Activated CD8-positive, alpha-beta T cell treated with anti-CD3 and anti-CD28 coated beads, Interleukin-2, amount 10 ng/mL, durations not matched to agents 7 days and 5 days (primary cell): ENCODE measurements around the gene CERCAM. TPM values are rescaled to one million over a fixed set of nuclear protein-coding genes. Genes with fewer than 3 reads are reported as not detected.
A peak's percentile ranks its signal among the peaks of the same experiment; 100 is the strongest.
"Not testable (repeated sequence)": the region's sequence is repeated elsewhere in the genome, so short reads cannot be mapped to it uniquely, and the experiment has no call there.

Experiments used
- ATAC-seq: fragments of 150-1000 bp; cut with Tn5 transposase; one replicate; pipeline ENCODE4 v1.10.0; 2021; ENCODE audit warnings: moderate library complexity
- CTCF ChIA-PET: fragments of 350-600 bp; sonication (Branson Sonifier 250); formaldehyde crosslinking; loops from one replicate; lab custom pipeline; 2021; ENCODE audit warnings: antibody characterized with exemption; lab: Charles Lee
- POLR2A ChIA-PET: fragments of 350-600 bp; sonication (Branson Sonifier 250); formaldehyde crosslinking; loops from one replicate; lab custom pipeline; 2021; ENCODE audit warnings: antibody characterized with exemption; lab: Charles Lee
- DNase-seq: peaks from one replicate; pipeline ENCODE4 v3.0.0-alpha.2; 2020
- H3K27ac Mint-ChIP-seq: one replicate; pipeline ENCODE4 v1.8.0; 2021; ENCODE audit warnings: mild to moderate bottlenecking, mixed read lengths
- H3K27me3 Mint-ChIP-seq: one replicate; pipeline ENCODE4 v1.8.0; 2021; ENCODE audit warnings: low read depth, mixed read lengths
- H3K36me3 Mint-ChIP-seq: one replicate; pipeline ENCODE4 v1.8.0; 2021; ENCODE audit warnings: low read depth, mixed read lengths
- H3K4me1 Mint-ChIP-seq: one replicate; pipeline ENCODE4 v1.8.0; 2021; ENCODE audit warnings: low read depth, mixed read lengths
- H3K4me3 Mint-ChIP-seq: one replicate; pipeline ENCODE4 v1.8.0; 2021; ENCODE audit warnings: mild to moderate bottlenecking, mixed read lengths
- H3K9me3 Mint-ChIP-seq: one replicate; pipeline ENCODE4 v1.8.0; 2022; ENCODE audit warnings: mixed read lengths; ENCODE audit not compliant: insufficient read depth
- total RNA-seq, 2 experiments: library from RNA; stranded (reverse); gene quantifications; one replicate each; pipeline ENCODE4 v1.2.3, GENCODE V29; 2021

The CERCAM gene
- total RNA-seq, 2 experiments from 2014 or later, result 3.9 to 4.2 TPM

DNA sequence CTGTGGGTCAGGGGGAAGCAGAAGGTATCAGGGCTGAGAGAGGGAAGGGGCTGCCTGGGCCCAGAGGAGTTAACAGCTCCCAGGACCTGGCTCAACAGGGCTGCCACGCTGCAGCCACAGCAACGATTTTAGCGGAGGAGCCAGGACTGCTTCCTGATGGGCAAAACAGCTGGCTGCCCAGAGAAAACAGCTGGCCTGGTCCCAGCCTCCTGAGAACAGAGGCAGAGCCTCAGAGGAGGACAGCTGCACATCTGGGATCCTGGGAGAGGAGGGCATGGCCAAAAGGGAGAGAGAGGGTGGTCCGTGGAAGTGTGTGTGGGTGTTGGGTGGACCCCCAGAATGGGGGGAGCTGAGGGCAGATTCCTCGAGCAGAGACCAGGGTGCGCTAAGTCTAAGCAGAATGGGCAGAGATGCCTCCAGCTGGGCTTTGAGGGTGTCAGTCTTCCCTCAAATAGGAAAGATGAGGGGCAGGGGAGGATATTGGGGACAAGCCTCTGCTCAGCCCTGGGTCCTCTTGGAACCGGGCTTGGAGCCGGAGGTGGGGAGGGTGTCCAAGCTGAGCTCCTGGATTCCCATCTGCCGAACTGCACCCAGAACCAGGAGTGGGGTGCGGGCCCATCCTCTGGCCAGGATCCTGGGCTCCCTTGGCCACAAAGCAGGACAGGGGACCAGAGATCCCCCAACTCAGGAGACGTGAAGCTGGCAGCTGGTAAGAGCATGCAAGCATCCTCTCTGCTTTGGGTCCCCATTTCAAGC, 9.1 kb upstream of the CERCAM start:
- no peak overlapping the region for H3K27ac Mint-ChIP-seq
- no peaks in the 10 kb centered on the region for H3K36me3 Mint-ChIP-seq
- ATAC-seq, result no peak
- H3K4me3 Mint-ChIP-seq, result no peak overlapping the region
- H3K27me3 Mint-ChIP-seq, result peaks cover 54% of the 10 kb centered on the region
- POLR2A ChIA-PET, result interaction anchor here (0.8 to 1.0 kb wide), 3 partner anchors 34 to 49 kb away, joined by 3 read pairs; partner anchors contain the start of gene URM1
- no peaks in the 10 kb centered on the region for H3K9me3 Mint-ChIP-seq
- CTCF ChIA-PET, result interaction anchor here (0.8 to 4.7 kb wide), 9 partner anchors 9 to 408 kb away, joined by 3 to 62 read pairs (median 4); partner anchors contain the start of genes CERCAM and URM1
- DNase-seq, result no peak
- H3K4me1 Mint-ChIP-seq, result peaks cover 1% of the 10 kb centered on the region

DNA sequence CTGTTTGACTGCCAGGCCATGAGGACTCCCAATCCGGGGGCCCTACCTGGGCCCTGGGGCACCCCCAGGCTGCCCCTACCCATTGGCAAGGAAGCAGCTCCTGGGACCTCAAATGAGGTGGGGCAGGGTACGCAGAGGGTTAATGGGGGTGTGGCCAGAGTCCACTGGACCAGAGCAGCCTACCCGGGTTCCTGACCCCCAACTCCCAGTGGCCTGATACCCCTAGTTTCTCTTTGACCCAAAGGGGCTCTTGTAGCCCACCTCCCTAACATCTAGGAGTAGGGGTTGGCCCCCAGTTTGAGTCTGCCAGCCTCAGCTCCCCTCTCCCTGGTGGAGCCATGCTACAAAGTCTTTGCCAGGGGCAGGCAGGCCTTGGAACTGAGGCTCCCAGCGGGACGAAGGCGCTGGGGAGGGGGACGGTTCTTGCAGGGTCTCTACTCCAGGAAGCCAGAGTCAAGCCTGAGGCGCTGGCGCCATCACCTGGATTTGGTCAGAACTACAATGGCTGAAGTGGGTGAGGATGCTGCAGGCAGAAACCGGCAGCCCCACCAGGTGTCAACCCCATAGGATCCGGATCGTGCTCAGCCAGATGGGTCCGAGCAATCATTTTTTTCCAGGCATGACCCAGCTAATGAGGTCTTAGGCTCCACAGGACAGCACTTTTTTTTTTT, 8.4 kb upstream of the CERCAM start:
- no peak overlapping the region for H3K4me3 Mint-ChIP-seq
- no peaks in the 10 kb centered on the region for H3K4me1 Mint-ChIP-seq
- no peaks in the 10 kb centered on the region for H3K36me3 Mint-ChIP-seq
- ChIA-PET POLR2A (interaction anchor here (0.9 to 1.0 kb wide), 2 partner anchors 35 to 41 kb away, joined by 3 read pairs; partner anchors contain the start of gene URM1), CTCF (interaction anchor here (0.8 to 4.7 kb wide), 8 partner anchors 8 to 407 kb away, joined by 3 to 62 read pairs (median 4); partner anchors contain the start of genes CERCAM and URM1)
- DNase-seq (peak; percentile 65), ATAC-seq (peak; percentile 62)
- H3K27me3 Mint-ChIP-seq, result peaks cover 52% of the 10 kb centered on the region
- no peaks in the 10 kb centered on the region for H3K9me3 Mint-ChIP-seq
- no peak overlapping the region for H3K27ac Mint-ChIP-seq

DNA sequence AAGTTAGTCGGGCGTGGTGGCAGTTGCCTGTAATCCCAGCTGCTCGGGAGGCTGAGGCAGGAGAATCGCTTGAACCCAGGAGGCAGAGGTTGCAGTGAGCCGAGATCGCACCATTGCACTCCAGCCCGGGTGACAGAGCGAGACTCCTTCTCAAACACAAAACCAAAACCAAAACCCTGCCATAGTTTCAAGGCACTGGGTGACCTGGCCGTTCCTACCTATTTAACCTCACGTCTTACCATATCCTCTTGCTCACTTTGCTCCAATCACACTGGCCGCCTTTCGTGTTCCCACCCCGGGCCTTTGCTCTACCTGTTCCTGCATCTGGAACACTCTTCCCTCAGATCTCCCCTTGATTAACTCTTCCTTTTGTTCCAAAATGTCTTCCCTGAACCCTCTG, 6.9 kb upstream of the CERCAM start:
- CTCF ChIA-PET, result interaction anchor here (1.6 to 4.7 kb wide), 2 partner anchors 25 to 52 kb away, joined by 3 to 62 read pairs; no protein-coding TSS in a partner anchor
- H3K36me3 Mint-ChIP-seq, H3K27ac Mint-ChIP-seq, ATAC-seq, DNase-seq, H3K4me3 Mint-ChIP-seq, H3K9me3 Mint-ChIP-seq, POLR2A ChIA-PET, H3K4me1 Mint-ChIP-seq: not testable (repeated sequence)
- H3K27me3 Mint-ChIP-seq, result peaks cover 47% of the 10 kb centered on the region

GRCh38 chr9:128414461-128414860, 6.2 kb upstream of the CERCAM start:
- CTCF ChIA-PET, result interaction anchor here (1.3 to 1.6 kb wide), 2 partner anchors 24 to 52 kb away, joined by 3 read pairs; no protein-coding TSS in a partner anchor
- Mint-ChIP-seq H3K4me3 (no peak overlapping the region), H3K27me3 (peaks cover 50% of the 10 kb centered on the region), H3K4me1 (peaks cover under 1% of the 10 kb centered on the region), H3K27ac (no peak overlapping the region), H3K36me3 (no peaks in the 10 kb centered on the region), H3K9me3 (no peaks in the 10 kb centered on the region)
- DNase-seq (no peak), ATAC-seq (no peak)
- POLR2A ChIA-PET, result no interaction called here

GRCh38 chr9:128415281-128415680, 5.4 kb upstream of the CERCAM start:
- Mint-ChIP-seq H3K27ac (no peak overlapping the region), H3K36me3 (no peaks in the 10 kb centered on the region), H3K27me3 (peaks cover 47% of the 10 kb centered on the region), H3K4me3 (no peak overlapping the region), H3K9me3 (no peaks in the 10 kb centered on the region), H3K4me1 (peaks cover 6% of the 10 kb centered on the region)
- ATAC-seq (no peak), DNase-seq (no peak)
- POLR2A ChIA-PET, result no interaction called here
- CTCF ChIA-PET, result interaction anchor here (1.3 kb wide), 1 partner anchor 53 kb away, joined by 3 read pairs; no protein-coding TSS in a partner anchor

DNA sequence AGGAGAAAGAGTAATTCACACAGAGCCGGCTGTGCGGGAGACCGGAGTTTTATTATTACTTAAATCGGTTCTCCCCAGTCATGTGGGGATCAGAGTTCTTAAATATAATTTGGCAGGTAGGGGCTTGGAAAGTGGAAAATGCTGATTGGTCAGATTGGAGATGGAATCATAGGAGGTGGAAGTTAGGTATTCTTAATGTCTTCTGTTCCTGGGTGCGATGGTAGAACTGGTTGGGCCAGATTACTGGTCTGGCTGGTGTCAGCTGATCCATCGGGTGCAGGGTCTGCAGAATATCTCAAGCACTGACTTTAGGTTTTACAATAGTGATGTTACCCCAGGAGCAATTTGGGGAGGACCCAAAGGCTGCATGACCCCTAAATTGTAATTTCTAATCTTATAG, 4.6 kb upstream of the CERCAM start:
- CTCF ChIA-PET, result no interaction called here
- ATAC-seq (no peak), DNase-seq (no peak)
- Mint-ChIP-seq H3K4me1 (peaks cover 6% of the 10 kb centered on the region), H3K9me3 (no peaks in the 10 kb centered on the region), H3K27me3 (peaks cover 45% of the 10 kb centered on the region), H3K4me3 (no peak overlapping the region), H3K27ac (no peak overlapping the region), H3K36me3 (no peaks in the 10 kb centered on the region)
- POLR2A ChIA-PET, result no interaction called here

DNA sequence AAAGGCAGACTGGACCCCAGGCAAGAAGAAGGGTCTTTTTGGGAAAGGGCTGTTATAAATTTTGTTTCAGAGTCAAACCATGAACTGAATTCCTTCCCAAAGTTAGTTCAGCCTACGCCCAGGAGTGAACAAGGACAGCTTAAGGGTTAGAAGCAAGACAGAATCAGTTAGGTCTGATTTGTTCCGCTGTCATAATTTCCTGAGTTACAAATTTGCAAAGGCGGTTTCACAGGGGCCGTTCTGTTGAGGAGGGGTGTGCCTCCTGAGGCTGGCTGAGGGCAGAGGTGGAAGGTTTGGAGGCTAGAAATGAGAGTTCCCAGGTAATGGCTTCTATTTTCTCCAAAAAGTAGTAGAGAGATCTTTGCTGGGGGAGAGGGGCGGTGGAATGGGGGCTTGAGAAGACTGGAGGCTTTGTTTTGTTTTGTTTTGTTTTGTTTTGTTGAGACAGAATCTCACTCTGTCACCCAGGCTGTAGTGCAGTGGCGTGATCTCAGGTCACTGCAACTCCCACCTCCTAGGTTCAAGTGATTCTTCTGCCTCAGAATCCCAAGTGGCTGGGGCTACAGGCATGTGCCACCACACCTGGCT, 4.1 kb upstream of the CERCAM start:
- CTCF ChIA-PET, result no interaction called here
- H3K27me3 Mint-ChIP-seq, result peaks cover 40% of the 10 kb centered on the region
- H3K4me3 Mint-ChIP-seq, result no peak overlapping the region
- ATAC-seq (no peak), DNase-seq (no peak)
- POLR2A ChIA-PET, result no interaction called here
- H3K36me3 Mint-ChIP-seq, result no peaks in the 10 kb centered on the region
- no peak overlapping the region for H3K27ac Mint-ChIP-seq
- H3K9me3 Mint-ChIP-seq, result no peaks in the 10 kb centered on the region
- peaks cover 9% of the 10 kb centered on the region for H3K4me1 Mint-ChIP-seq

GRCh38 chr9:128419061-128419925, 1.4 kb upstream of the CERCAM start:
- ChIA-PET POLR2A (interaction anchor here (0.7 to 1.2 kb wide), 3 partner anchors 48 to 968 kb away, joined by 3 to 4 read pairs (median 3); partner anchors contain the start of genes LRSAM1 and URM1), CTCF (interaction anchor here (0.6 to 2.7 kb wide), 24 partner anchors 8 to 207 kb away, joined by 3 to 37 read pairs (median 4); partner anchors contain the start of genes GLE1, SPTAN1 and URM1)
- Mint-ChIP-seq H3K36me3 (no peaks in the 10 kb centered on the region), H3K4me1 (peaks cover 24% of the 10 kb centered on the region), H3K27ac (no peak overlapping the region), H3K27me3 (peaks cover 34% of the 10 kb centered on the region), H3K4me3 (peak overlapping the region; percentile 65), H3K9me3 (no peaks in the 10 kb centered on the region)
- ATAC-seq (no peak), DNase-seq (no peak)

DNA sequence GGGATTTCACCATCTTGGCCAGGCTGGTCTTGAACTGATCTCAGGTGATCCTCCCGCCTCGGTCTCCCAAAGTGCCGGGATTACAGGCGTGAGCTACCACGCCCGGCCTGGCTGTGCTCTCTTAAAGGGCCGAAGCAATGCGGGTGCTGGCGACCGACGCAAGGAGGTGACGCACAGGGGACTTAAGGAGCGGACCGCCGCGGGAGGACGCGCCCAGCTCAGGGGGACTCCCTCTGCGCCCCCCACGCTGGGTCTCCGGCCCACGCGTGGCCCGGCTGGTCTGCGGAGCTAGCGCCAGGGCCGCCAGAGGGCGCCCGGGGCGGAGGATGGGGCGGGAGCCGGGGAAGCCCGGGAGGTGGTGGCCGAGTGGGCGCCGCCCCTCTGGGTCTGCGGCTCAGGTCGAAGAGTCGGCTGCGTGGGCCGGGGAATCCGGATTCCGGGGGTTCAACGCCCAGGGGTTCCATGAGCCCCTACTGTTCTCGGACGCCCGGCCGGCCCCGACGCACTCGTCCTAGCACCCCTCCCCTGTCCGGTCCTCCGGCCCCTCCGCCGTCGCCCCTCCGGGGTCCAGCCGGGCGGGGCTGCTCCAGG, 502 bp upstream of the CERCAM start:
- Mint-ChIP-seq H3K36me3 (no peaks in the 10 kb centered on the region), H3K27ac (no peak overlapping the region), H3K27me3 (peaks cover 27% of the 10 kb centered on the region), H3K4me3 (peak overlapping the region; percentile 65), H3K9me3 (no peaks in the 10 kb centered on the region), H3K4me1 (peaks cover 24% of the 10 kb centered on the region)
- POLR2A ChIA-PET, result interaction anchor here (0.6 to 1.2 kb wide), 6 partner anchors 32 to 969 kb away, joined by 3 to 8 read pairs (median 3); partner anchors contain the start of genes LRSAM1 and URM1
- CTCF ChIA-PET, result interaction anchor here (0.6 to 2.7 kb wide), 26 partner anchors 9 to 208 kb away, joined by 3 to 37 read pairs (median 4); partner anchors contain the start of genes GLE1, ODF2, SPTAN1 and URM1
- DNase-seq (peak; percentile 73), ATAC-seq (peak; percentile 88)

- POLR2A ChIA-PET, result interaction anchor here (1.1 kb wide), 1 partner anchor 131 kb away, joined by 3 read pairs; the partner anchor contains the start of gene SPTAN1
- no peaks in the 10 kb centered on the region for H3K36me3 Mint-ChIP-seq
- H3K4me3 Mint-ChIP-seq, result peak overlapping the region; percentile 59
- peaks cover 17% of the 10 kb centered on the region for H3K27me3 Mint-ChIP-seq
- no peak overlapping the region for H3K27ac Mint-ChIP-seq
- CTCF ChIA-PET, result interaction anchor here (0.8 to 2.7 kb wide), 7 partner anchors 8 to 126 kb away, joined by 3 to 37 read pairs (median 10); no protein-coding TSS in a partner anchor
- peaks cover 24% of the 10 kb centered on the region for H3K4me1 Mint-ChIP-seq
- DNase-seq (peak; percentile 41), ATAC-seq (no peak)
- no peaks in the 10 kb centered on the region for H3K9me3 Mint-ChIP-seq
These were observed 882 bp downstream of the CERCAM start for GRCh38 chr9:128421482-128421996.
